Mucosa of descending colon (tissue), 3 donors: Measurements from ENCODE around the gene KMT2B. TPM values are rescaled to one million over a fixed set of nuclear protein-coding genes. Genes with fewer than 3 reads are reported as not detected.

Source experiments
- ATAC-seq: fragments of 200-7000 bp; cut with Tn5 transposase; one replicate; pipeline ENCODE4 v1.9.1; 2020; ENCODE audit warnings: mild to moderate bottlenecking, moderate library complexity
- DNase-seq, 3 donors: peaks; one replicate each; pipeline ENCODE4 v3.0.0-alpha.2; 2020
- H3K36me3 ChIP-seq: fragments of 200-600 bp; one replicate; pipeline ENCODE4 v1.8.0; 2021; ENCODE audit warnings: low read depth, mild to moderate bottlenecking
- H3K4me1 ChIP-seq: fragments of 200-600 bp; one replicate; pipeline ENCODE4 v1.8.0; 2021; ENCODE audit warnings: low read depth, mild to moderate bottlenecking
- H3K4me3 ChIP-seq: fragments of 200-600 bp; one replicate; pipeline ENCODE4 v1.8.0; 2021; ENCODE audit warnings: mild to moderate bottlenecking
- H3K9me3 ChIP-seq: fragments of 200-600 bp; one replicate; pipeline ENCODE4 v1.8.0; 2021; ENCODE audit warnings: mild to moderate bottlenecking
- CTCF ChIP-seq: fragments of 200-600 bp; IDR thresholded peaks from one replicate; pipeline ENCODE4 v1.8.0; 2022; ENCODE audit warnings: antibody characterized with exemption, mild to moderate bottlenecking
- intact Hi-C, 2 donors: fragments of 100-400 bp; cut with DNase I in 1 of 2; cut with micrococcal nuclease in 1 of 2; formaldehyde crosslinking; loops; one replicate each; pipeline versions ENCODE4 v1.11.0 to v1.11.1; 2022; cut with DNase I, micrococcal nuclease
- total RNA-seq, 3 donors: library from RNA; stranded (reverse); fragmentation: NEBNext Ultra II Directional in 2 of 3; extraction: Animal tissue kit (Norgen Biotek cat#: 25700) in 2 of 3; gene quantifications; one replicate each; pipeline versions ENCODE4 v1.2.1 to v1.2.4, GENCODE V29; 2021 to 2023
- donor health status: DM: no; HTN: no; CAD: no; lungs with moderate emphysema.
- donor health status: DM: no; HTN: no; CAD: no.
- donor health status: DM: no; HTN: yes; CAD: no.

The KMT2B gene
- total RNA-seq, 3 donors from 2014 or later = 35.9 to 49.2 (median 37.5) TPM

DNA sequence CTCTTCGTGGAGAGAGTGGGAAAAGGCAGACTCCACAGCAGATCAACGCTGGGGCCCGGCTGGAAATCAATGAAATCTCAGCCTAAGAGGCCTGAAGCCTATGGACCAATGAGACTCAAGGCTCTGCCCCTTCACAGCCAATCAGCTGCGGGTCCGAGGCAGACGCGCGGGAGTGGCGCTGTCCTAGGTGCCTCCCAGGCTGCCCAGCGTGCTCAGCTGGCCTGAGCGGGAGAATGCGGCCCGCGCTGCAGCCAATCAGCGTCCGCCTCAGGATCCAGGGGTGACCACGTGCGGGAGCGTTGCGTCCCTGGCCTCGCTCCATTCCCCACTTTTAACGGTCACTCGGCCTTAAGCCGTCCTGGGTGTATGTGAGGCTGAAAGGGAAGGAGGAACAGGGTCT lies 13.6 kb upstream of the KMT2B start, which contains the start of gene ZBTB32:
Gene ZBTB32, plus strand, starts transcription at position 341 of the 400 bp plus-strand sequence. CDS start 10,069 bp downstream, outside the sequence.
- Histone ChIP-seq H3K4me3 (no peak within 1 kb of the TSS), H3K36me3 (no peaks in the 10 kb centered on the region), H3K9me3 (no peaks in the 10 kb centered on the region), H3K4me1 (peaks cover 4% of the 10 kb centered on the region)
- ATAC-seq = peak; percentile 51
- peak in 2 of 3 donors; percentile 45 to 59 for DNase-seq
- intact Hi-C loops = no loop called here
- TF ChIP-seq CTCF = no peak

DNA sequence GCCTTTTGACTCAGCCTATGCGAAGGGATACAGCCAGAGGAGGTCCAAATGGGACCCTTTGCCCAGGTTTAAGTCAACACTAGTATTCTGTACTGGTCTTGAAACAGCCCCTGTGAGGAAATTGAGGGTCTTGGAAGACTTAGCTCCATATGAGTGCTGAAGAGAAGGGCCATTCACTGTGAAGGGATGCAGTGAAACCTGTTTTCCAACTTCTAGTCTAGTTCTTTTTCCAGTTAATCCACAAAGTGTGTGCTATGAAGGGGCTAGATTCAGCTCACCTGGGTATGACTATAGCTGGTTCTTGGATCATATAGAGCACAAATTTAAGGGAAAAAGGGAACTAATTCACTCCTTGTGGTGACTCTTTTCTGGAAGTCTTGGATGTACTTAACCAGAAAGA lies 9.4 kb upstream of the KMT2B start:
- intact Hi-C loops = no loop called here
- Histone ChIP-seq H3K4me3 (no peak overlapping the region), H3K36me3 (no peaks in the 10 kb centered on the region), H3K4me1 (no peaks in the 10 kb centered on the region), H3K9me3 (no peaks in the 10 kb centered on the region)
- TF ChIP-seq CTCF = no peak
- ATAC-seq (no peak), DNase-seq (no peak)

DNA sequence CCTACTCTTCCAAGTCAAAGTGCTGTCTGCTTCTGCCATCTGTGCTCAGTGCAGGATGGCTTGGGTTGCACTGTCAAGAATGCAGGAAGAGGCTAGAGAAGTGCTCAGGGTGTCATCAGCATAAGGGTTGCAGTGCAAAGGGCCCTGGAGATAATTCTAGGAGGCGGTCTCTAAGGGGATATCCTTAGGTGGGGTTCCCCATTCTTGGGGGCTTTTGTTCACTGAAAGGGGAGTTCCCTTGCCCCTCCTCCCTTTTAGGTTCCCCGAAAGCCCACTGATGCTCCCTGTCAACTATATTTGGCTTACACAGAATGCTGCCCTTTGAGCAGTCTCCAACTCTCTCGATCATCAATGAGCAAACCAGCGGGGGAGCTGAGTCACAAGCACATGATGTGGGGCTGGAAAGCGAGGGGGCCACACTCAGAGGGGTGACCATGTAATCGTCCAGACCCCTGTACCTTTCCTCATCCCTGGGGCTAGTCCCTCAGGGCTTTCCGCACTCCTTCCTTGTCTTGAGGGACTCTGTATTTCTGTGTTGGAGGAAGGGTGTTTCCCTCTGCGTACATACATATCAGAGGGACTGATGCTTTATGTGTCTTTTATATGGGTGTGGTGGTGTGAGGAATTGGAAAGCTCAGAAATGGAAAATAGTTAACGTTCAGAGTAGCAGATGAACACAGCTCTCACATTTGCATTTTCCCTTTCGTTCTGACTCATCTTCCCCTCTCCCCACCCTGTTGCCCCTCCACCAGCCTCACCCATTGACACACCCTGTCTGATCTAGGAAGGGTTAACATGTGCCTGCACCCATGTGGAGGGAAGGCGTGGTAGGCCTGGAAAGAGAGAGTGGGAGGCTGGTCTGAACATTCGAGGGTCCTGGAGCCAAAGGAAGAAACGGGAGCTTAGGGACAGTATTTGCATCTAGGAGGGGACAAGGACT lies 6.7 kb upstream of the KMT2B start:
- intact Hi-C loops = no loop called here
- peak; percentile 16 for ATAC-seq
- DNase-seq = no peak

GRCh38 chr19:35712567-35713505 lies 5.0 kb upstream of the KMT2B start:
- DNase-seq = no peak
- ATAC-seq = no peak
- intact Hi-C loops = no loop called here
- Histone ChIP-seq H3K4me3 (no peak overlapping the region), H3K4me1 (peaks cover 11% of the 10 kb centered on the region), H3K36me3 (no peaks in the 10 kb centered on the region), H3K9me3 (no peaks in the 10 kb centered on the region)
- TF ChIP-seq CTCF = no peak

More for the DNA sequence above, 6.7 kb upstream of the KMT2B start:
- Histone ChIP-seq H3K4me1 (peaks cover 9% of the 10 kb centered on the region), H3K4me3 (no peak overlapping the region), H3K9me3 (no peaks in the 10 kb centered on the region), H3K36me3 (no peaks in the 10 kb centered on the region)
- no peak for TF ChIP-seq CTCF

DNA sequence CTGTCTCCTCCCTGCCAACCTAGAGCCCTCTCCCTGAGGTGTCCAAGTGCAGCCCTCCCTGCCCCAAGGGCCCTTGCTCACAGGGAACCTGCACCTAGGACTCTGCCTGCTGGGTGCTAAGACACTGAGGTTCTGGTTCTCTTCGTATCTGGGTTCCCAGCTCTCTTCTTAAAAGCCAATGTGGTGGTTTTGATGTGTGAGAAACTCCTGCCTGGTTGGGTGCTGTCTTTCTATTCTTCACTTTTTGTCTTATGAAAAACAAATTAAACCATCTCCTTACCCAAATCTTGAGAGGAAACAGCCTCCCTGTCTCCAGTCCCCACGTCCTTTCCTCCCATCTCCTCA lies 4.3 kb upstream of the KMT2B start:
- no peak overlapping the region for H3K4me3 ChIP-seq
- no peak for TF ChIP-seq CTCF
- no peak for DNase-seq
- peaks cover 11% of the 10 kb centered on the region for H3K4me1 ChIP-seq
- no peaks in the 10 kb centered on the region for H3K36me3 ChIP-seq
- H3K9me3 ChIP-seq = no peaks in the 10 kb centered on the region
- no peak for ATAC-seq
- intact Hi-C loops = no loop called here
